H1 (cell line): Measurements from ENCODE around the gene IL4. TPM values are rescaled to one million over a fixed set of nuclear protein-coding genes. Genes with fewer than 3 reads are reported as not detected.

ENCODE experiments used
- ATF2 ChIP-seq: IDR thresholded peaks from 2 replicates; pipeline ENCODE4 v1.6.1; 2012; ENCODE audit warnings: low read length, inconsistent platforms
- CBX5 ChIP-seq: fragments of 300-800, 300-1000 bp; sonication (generic); IDR thresholded peaks from 2 replicates; pipeline ENCODE4 v1.7.1; 2016; ENCODE audit warnings: antibody characterized with exemption, low read length, low read depth
- CHD1 ChIP-seq: IDR thresholded peaks from 2 replicates; pipeline ENCODE4 v1.6.1; 2012; ENCODE audit warnings: low read depth, low read length, improper control_type of control experiment
- CTBP2 ChIP-seq: IDR thresholded peaks from 2 replicates; pipeline ENCODE4 v1.7.0; 2011; ENCODE audit warnings: borderline replicate concordance, mild to moderate bottlenecking, moderate library complexity, mixed read lengths, low read length; ENCODE audit not compliant: insufficient read depth, insufficient read length
- E2F6 ChIP-seq: IDR thresholded peaks from 2 replicates; pipeline ENCODE4 v1.6.1; 2012; ENCODE audit warnings: inconsistent platforms
- JUND ChIP-seq: IDR thresholded peaks from 2 replicates; pipeline ENCODE4 v1.6.1; 2011; ENCODE audit warnings: mild to moderate bottlenecking, improper control_type of control experiment, low read length
- KDM4A ChIP-seq: IDR thresholded peaks from one replicate; pipeline ENCODE4 v1.7.1; 2012; ENCODE audit warnings: low read depth, mild to moderate bottlenecking, moderate library complexity, low read length, inconsistent platforms; ENCODE audit not compliant: severe bottlenecking
- SP1 ChIP-seq: IDR thresholded peaks from 2 replicates; pipeline ENCODE4 v1.6.1; 2011; ENCODE audit warnings: low read depth, low read length
- SP2 ChIP-seq: IDR thresholded peaks from 2 replicates; pipeline ENCODE4 v1.6.1; 2012; ENCODE audit warnings: mild to moderate bottlenecking, low read length, inconsistent platforms
- TAF1 ChIP-seq: IDR thresholded peaks from 2 replicates; pipeline ENCODE4 v1.6.1; 2011; ENCODE audit warnings: mild to moderate bottlenecking, low read depth, low read length
- TCF12 ChIP-seq: IDR thresholded peaks from 2 replicates; pipeline ENCODE4 v1.6.1; 2011; ENCODE audit warnings: low read depth, mild to moderate bottlenecking, low read length
- TEAD4 ChIP-seq: IDR thresholded peaks from 2 replicates; pipeline ENCODE4 v1.6.1; 2012; ENCODE audit warnings: low read depth, low read length, inconsistent platforms, mixed read lengths
- polyA plus RNA-seq, 7 experiments: library from polyadenylated mRNA; depleted of rRNA in 3 of 7; stranded (reverse) in 5 of 7; unstranded in 2 of 7; fragments of >200 nt in 5 of 7; fragments of 200-250 nt in 2 of 7; gene quantifications; 1 replicate in 5 of 7; 2 replicates in 1 of 7; 4 replicates in 1 of 7; pipeline versions ENCODE4 v1.2.1 to v1.2.3, GENCODE V29; 2011 to 2013; ENCODE audit warnings: missing spikeins in 2 of 7, mixed read lengths in 2 of 7
- total RNA-seq: library from RNA; stranded (reverse); fragmentation: NEBNext Ultra II Directional; extraction: Animal tissue kit (Norgen Biotek cat#: 25700); gene quantifications from 2 replicates; pipeline ENCODE4 v1.2.1, GENCODE V29; 2021

The IL4 gene
- total and polyA plus RNA-seq, 2 of the 8 experiments (the other 6 are each of a cell fraction or from before 2014, with no cell fraction given) = not detected

GRCh38 chr5:132680780-132681475, 7.1 kb downstream of the IL4 start (continued):
- TF ChIP-seq JUND (no peak), CBX5 (no peak), TEAD4 (no peak), TCF12 (no peak), CHD1 (no peak), CTBP2 (no peak), SP2 (no peak), E2F6 (no peak), SP1 (no peak), TAF1 (no peak), ATF2 (no peak), KDM4A (no peak)
